GM19397 (cell line): ENCODE data around the gene BRWD1.

Experiments
- ATAC-seq: cut with Tn5 transposase; IDR thresholded peaks from one replicate; pipeline ENCODE4 v1.9.1; 2021; ENCODE audit warnings: mild to moderate bottlenecking, moderate library complexity; ENCODE audit not compliant: unreplicated experiment

BRWD1 gene

GRCh38 chr21:39313571-39314142 lies at the start of gene BRWD1:
TSS of gene BRWD1 (minus strand) at chr21:39313632. CDS start at chr21:39313491, 141 bp downstream.
- peak; percentile 51 for ATAC-seq

DNA sequence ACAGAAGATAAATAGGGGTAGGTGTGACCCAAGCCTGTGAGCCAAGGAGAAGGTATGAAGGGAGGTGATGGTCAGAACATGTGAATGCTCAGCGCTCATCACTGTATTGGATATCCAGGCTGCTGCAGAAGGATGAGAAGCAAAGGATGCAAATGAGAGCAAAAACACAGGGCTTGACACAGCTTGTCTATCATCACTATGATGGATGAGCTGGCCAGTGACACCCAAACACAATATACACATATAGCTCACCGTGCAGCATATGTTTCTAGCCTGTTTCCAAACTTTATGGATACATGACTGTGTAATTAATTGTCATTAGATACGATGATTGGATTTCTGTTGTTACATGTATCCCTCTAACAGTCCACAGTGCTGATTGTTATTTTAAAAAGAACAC lies 49.3 kb upstream of the BRWD1 start:
- no peak for ATAC-seq

GRCh38 chr21:39359382-39359781 lies 46.0 kb upstream of the BRWD1 start:
- ATAC-seq: no peak

DNA sequence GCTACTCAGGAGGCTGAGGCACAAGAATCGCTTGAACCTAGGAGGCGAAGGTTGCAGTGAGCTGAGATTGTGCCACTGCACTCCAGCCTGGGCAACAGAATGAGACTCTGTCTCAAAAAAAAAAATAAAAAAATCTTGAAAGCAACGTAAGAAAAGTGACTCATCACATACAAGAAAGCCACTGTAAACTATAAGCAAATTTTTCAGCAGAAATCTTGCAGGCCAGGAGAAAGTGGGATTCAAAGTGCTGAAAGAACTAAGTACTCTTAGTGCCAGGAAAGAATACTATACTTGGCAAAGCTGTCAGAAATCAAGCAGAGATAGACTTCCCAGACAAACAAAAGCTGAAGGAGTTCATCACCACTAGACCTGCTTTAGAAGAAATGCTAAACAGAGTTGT lies 39.9 kb upstream of the BRWD1 start:
- ATAC-seq: no peak

- no peak for ATAC-seq
Measured at GRCh38 chr21:39350094-39351005, 36.9 kb upstream of the BRWD1 start.

DNA sequence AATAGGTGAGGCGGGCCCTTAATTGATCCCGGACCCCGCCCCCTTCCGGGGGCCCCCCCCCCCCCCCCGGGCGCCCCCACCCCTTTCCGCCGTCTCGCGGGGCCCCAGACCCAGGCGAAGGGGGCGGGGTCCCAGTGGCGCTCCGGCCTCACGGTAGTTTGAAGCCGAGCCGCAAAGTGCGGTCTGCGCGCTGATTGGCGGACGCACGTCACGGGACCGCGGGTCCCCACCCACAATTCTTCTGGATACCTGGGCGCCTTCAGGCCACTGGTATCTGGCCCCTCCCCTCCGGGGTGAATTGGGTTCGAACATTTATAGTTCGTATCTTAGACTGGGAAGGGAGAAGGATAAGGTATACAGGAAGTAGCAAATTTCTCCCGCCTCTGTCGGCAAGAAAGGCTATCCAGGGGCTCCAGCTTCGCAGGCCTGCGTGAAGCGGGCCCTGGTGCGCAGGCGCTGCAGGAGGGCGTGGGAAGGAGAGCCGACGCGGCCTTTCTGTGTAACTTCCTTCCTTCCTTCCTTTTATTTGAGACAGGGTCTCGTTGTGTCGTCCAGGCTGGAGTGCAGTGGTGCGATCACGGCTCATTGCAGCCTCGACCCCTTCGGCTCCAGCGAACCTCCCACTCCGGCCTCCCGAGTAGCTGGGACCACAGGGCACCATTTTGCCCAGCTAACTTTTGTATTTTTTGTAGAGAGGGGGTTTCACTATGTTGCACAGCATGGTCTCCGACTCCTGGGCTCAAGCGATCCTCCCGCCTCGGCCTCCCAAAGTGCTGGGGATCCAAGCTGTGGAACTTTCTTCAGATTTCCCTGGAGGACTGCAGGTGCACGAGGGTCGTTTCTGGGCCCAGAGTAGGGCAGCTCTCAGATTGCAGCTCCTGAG lies 36.0 kb upstream of the BRWD1 start:
- peak; percentile 85 for ATAC-seq

DNA sequence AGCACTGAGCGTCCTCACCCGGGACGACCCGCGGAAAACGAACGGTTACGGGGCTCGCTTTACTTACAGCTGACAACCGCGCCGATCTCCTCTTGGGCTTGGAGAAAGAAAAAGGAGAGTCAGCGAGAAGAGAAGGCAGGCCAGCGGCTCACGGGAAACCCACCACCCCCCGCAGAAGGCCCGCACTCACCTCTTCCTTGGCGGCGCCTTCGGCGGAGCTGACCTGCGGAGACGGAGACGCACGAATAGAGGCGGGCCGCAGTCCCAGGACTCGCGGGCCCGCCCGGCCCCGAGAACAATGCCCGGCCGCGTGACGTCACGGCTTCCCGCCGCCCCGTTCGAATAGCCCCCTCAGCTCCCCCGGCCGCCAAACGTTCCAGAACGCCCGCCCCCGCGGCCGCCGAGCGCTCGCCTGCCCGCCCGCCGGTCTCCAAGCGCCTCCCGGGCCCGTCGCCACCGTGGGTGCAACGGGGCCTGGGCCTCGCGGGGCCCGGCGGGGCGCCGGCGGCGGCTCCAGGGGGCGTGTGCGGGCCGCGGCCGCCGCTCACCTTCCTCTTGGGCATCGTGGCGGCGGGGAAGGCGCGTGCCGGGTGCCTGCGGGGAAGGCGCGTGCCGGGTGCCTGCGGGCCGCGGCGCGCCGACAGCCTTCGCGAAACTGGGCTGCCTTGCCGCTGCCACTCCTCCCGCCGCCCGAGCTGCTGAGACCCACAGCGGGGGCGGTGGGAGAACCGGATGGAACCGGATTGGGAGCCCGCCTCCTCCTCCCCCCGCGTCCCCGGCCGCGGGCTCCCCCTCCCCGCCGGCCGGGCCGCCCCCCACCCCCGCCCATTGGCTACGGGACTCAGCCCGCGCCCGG lies 35.2 kb upstream of the BRWD1 start, which contains the start of gene HMGN1:
TSS of gene HMGN1 (minus strand) at position 734 of the 856 bp plus-strand sequence. CDS start at position 563, 171 bp downstream.
- peak; percentile 53 for ATAC-seq

- no peak for ATAC-seq
Measured at GRCh38 chr21:39348040-39348354, 34.6 kb upstream of the BRWD1 start.

- no peak for ATAC-seq
Measured at GRCh38 chr21:39347537-39347936, 34.1 kb upstream of the BRWD1 start.

DNA sequence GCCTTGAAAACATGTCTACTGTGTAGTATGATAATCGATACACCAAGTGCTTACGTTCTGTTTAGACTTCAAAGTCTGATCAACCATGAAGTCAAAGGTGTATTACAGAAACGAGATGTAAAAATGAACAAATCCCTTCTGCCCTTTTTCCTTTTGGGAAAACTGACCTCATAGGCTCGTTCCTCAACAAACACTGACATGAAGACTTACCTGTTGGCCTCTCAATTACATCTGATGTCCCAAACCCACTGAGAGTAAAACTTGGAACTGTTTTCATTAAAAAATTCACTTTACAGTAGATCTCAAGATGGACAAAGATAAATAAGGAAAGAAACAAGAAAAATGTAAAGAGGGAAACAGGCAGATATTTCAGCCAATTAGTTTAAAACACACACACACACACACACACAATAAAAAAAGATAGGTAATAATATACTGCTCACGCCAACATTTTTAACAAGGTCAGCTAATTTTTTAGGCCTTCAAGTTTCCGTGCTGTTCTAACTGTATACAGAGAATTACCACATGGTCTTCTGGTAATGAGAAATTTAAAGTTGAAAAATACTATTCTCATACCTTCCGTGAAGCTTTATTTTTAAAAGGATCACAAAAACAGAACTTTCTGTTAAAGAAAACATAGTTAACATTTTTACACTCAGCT lies 33.4 kb upstream of the BRWD1 start:
- no peak for ATAC-seq

GRCh38 chr21:39346206-39346605 lies 32.8 kb upstream of the BRWD1 start:
- no peak for ATAC-seq

DNA sequence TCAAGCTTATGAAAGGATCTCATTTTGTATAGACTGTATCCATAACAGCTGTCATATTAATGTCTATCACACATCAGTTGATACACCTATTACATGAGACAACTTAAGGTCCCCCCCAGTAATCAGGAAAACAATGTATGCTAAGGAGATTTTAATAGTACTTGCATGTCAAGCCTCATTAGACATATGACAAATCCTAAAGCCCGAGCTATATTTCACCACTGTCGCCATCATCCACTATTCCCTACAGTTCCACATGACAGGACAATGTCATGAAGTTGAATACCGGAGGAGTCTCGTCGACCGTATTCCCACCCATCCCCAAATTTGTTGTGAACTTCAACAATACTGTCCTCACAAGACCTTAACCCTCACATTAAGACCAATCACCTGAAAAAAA lies 32.0 kb upstream of the BRWD1 start:
- no peak for ATAC-seq

DNA sequence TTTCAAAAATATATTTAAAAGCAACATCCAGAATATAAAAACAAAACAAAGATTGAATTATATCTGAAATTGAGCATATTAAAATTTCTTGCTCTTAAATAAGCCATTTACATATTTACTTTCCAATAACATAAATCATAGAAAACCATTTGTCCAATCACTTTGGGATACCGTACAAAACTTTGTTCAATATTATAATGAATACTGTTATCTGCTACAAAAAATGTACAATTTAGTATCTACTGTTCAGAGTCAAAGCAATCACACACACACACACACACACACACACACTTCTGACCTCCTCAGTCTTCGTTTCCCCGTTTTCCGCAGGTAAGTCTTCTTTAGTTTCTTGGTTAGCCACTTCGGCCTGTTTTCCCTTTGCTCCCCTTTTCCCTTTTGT lies 31.4 kb upstream of the BRWD1 start:
- ATAC-seq: no peak

DNA sequence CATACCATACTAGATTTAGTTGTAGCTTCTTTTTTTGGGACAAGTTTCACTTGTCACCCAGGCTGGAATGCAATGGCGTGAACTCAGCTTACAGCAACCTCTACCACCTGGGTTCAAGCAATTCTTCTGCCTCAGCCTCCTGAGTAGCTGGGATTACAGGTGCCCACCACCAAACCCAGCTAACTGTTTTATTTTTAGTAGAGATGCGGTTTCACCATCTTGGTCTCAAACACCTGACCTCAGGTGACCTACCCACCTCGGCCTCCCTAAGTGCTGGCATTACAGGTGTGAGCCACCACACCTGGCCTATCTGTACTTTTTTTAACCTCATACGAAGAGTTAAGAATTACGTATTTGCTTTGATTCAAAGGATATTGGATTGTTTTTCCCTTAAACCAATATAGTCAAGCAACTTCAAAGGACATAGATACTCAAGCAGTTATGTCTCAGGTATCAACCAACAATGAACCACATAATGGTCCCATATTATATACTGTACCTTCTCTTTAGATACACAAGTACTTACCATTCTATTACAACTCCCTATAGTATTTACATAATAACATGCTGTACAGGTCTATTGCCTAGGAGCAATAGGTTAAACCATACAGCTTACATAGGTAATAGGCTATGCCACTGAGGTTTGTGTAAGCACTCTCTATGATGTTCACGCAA lies 28.0 kb upstream of the BRWD1 start:
- ATAC-seq: no peak

GRCh38 chr21:39340687-39341086 lies 27.3 kb upstream of the BRWD1 start:
- no peak for ATAC-seq

DNA sequence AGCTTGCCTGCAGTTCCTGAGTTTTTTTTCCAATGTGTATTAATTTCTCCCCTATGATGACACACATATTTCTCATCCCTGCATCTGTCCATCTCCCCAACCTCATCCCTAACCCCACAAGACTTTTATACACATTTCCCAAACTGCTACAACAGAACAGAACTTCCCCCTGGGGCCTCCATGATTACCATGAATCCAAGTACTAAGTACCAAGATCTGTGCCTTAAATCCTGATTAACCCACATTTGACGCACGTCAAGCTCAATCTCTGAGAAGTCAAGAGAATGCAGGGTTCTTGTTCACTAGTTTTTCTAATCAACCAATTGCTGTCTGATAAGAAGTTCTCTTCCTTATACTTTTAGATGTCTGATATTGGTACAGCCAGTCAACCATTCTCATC lies 25.8 kb upstream of the BRWD1 start:
- no peak for ATAC-seq

DNA sequence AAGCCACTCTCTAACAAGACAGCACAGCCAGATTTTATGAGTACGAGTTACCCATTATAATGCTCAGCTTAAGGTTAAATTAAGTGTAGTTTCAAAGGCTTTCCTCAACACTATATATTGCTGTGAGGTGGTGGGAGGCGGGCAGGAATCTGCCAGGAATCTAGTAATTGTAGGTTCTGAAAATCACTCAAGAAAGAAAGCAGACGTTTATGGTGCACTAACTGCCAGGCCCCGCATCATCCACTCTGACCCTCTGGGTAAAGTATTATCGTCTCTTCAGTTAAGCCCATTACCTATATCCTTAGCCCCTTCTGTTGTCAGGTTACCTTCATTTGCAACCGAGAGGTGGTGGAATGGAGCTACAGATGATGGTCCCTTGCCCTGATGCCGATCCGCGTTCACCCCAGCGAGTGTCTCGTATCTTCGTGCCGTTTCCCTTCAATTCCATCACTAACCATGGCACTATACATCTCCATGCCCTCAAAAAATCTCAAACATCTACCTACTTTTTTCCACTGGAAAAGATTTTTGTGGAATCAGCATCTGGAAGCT lies 23.1 kb upstream of the BRWD1 start:
- ATAC-seq: no peak

DNA sequence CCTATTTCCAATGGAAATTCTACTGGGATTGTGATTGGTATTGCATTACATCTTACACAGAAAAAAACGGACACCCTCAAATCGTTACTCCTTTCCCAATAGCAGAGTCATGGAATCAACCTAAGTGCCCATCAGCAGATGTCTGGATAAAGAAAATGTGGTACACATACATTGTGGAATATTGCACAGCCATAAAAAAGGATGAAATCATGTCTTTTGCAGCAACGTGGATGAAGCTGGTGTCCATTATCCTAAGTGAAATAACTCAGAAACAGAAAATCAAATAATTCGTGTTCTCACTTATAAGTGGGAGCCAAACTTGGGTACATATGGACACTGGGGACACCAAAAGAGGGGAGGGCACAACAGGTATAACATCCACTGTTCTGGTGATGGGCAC lies 21.2 kb upstream of the BRWD1 start:
- no peak for ATAC-seq

DNA sequence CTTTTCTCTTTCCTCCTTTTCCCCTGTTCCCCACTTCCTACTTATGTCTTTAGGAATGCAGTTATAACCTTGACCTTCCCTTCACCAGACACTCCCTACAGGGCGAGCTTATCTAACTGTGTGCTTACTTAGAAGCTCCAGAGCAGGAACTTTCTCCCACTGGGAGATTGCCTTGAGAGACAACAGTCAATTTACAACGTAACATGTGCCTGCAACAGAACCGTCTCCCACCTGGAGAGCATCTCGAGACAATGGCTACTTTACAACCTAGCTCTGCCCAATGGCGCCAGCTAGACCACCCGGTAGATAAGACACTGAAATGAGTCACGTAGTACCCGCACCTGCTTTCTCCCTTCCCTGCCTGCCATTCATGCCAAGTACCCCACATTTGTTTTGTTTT lies 18.7 kb upstream of the BRWD1 start:
- ATAC-seq: no peak
